Fibroblast of skin of abdomen (primary cell): ENCODE data around the gene KRTDAP.

Source experiments
- DNase-seq: peaks from one replicate; pipeline ENCODE4 v3.0.0-alpha.2; 2013

KRTDAP gene

GRCh38 chr19:35512831-35513627, 22.8 kb upstream of the KRTDAP start:
- no peak for DNase-seq

- no peak for DNase-seq
Observed at GRCh38 chr19:35511337-35511736, 21.1 kb upstream of the KRTDAP start.

- DNase-seq, result no peak
Observed at GRCh38 chr19:35510626-35510964, 20.3 kb upstream of the KRTDAP start.

- DNase-seq, result peak; percentile 44
Observed at GRCh38 chr19:35509861-35510625, 19.8 kb upstream of the KRTDAP start.

GRCh38 chr19:35509018-35509652, 18.9 kb upstream of the KRTDAP start:
- DNase-seq, result no peak

- DNase-seq, result no peak
Observed at GRCh38 chr19:35508129-35508528, 17.9 kb upstream of the KRTDAP start.

- no peak for DNase-seq
Observed at GRCh38 chr19:35507561-35507960, 17.3 kb upstream of the KRTDAP start.

- DNase-seq, result no peak
Observed at GRCh38 chr19:35506011-35506410, 15.7 kb upstream of the KRTDAP start.

- DNase-seq, result no peak
Observed at GRCh38 chr19:35502751-35503150, 12.5 kb upstream of the KRTDAP start.

GRCh38 chr19:35501684-35502083, 11.4 kb upstream of the KRTDAP start:
- DNase-seq, result no peak

GRCh38 chr19:35500611-35501010, 10.3 kb upstream of the KRTDAP start:
- no peak for DNase-seq

GRCh38 chr19:35498984-35499527, 8.8 kb upstream of the KRTDAP start:
- DNase-seq, result no peak

GRCh38 chr19:35498220-35498619, 8.0 kb upstream of the KRTDAP start:
- no peak for DNase-seq

GRCh38 chr19:35497406-35497805, 7.1 kb upstream of the KRTDAP start:
- DNase-seq, result no peak

- peak; percentile 57 for DNase-seq
Observed at GRCh38 chr19:35495107-35496064, 5.1 kb upstream of the KRTDAP start.

- DNase-seq, result no peak
Observed at GRCh38 chr19:35493971-35494370, 3.7 kb upstream of the KRTDAP start.

- DNase-seq, result no peak
Observed at GRCh38 chr19:35491836-35492360, 1.6 kb upstream of the KRTDAP start.

GRCh38 chr19:35488677-35489076, 1.6 kb downstream of the KRTDAP start:
- no peak for DNase-seq

GRCh38 chr19:35487656-35488182, 2.5 kb downstream of the KRTDAP start:
- DNase-seq, result no peak

- DNase-seq, result no peak
Observed at GRCh38 chr19:35486268-35486708, 4.0 kb downstream of the KRTDAP start.

- DNase-seq, result no peak
Observed at GRCh38 chr19:35484252-35485036, 5.8 kb downstream of the KRTDAP start.
